ENCODE measurements around the gene APOBEC3H.

DNA sequence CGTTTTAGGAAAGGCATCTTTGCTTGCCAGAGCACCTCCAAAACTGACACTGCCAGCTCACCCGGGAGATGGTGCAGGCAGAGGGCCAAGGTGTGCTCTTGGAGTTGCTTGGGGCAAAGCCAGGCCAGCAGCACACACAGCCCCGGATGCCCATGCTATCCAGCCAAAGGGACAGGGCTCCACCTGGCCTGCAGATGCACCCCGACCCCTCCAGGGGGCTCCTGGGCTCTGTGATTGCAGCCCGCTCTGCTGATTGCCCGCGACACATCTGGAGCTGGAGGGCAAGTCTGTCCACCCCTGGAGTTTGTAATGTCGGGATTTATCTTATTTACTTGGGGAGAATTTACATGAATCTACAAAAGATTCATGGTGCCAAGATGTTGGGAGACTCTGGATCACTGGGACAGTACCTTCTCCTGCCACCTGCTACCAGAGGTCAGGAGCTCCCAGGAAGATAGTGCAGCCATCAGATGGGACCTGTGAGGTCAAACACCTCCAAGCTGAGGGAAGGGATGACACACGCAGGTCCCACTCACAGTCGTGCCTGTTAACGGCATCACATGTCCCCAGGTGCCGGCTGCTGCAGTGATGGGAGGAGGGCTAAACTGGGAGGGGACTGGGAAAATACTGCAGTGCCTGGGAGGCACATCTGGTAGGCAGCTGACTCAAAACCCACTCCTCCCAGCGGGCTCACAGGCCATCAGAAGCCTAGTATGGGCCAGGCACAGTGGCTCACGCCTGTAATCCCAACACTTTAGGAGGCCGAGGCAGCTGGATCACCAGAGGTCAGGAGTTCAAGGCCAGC, 38.2 kb downstream of the APOBEC3H start:
- TF ChIP-seq, protein P1, sequence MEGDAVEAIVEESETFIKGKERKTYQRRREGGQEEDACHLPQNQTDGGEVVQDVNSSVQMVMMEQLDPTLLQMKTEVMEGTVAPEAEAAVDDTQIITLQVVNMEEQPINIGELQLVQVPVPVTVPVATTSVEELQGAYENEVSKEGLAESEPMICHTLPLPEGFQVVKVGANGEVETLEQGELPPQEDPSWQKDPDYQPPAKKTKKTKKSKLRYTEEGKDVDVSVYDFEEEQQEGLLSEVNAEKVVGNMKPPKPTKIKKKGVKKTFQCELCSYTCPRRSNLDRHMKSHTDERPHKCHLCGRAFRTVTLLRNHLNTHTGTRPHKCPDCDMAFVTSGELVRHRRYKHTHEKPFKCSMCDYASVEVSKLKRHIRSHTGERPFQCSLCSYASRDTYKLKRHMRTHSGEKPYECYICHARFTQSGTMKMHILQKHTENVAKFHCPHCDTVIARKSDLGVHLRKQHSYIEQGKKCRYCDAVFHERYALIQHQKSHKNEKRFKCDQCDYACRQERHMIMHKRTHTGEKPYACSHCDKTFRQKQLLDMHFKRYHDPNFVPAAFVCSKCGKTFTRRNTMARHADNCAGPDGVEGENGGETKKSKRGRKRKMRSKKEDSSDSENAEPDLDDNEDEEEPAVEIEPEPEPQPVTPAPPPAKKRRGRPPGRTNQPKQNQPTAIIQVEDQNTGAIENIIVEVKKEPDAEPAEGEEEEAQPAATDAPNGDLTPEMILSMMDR (IDR thresholded peaks at IDR 0.05; ENCODE audit: extremely low read depth in 1 of 2, insufficient read depth in 1 of 2, low read depth in 1 of 2, low read length in 2 of 2) = peak; percentile 70 to 81
- TF ChIP-seq JUN (IDR thresholded peaks at IDR 0.05; ENCODE audit: borderline replicate concordance, insufficient read depth, insufficient read length, low read depth) (no peak), GATA2 (IDR thresholded peaks at IDR 0.05; ENCODE audit: insufficient read depth, insufficient read length, low read depth, low read length) (no peak), FOS (IDR thresholded peaks at IDR 0.05; ENCODE audit: borderline replicate concordance, insufficient read depth, low read length) (no peak), POLR2AphosphoS5 (IDR thresholded peaks at IDR 0.05; ENCODE audit: insufficient read depth, low read depth, low read length) (no peak)
- TF ChIP-seq, protein P2, sequence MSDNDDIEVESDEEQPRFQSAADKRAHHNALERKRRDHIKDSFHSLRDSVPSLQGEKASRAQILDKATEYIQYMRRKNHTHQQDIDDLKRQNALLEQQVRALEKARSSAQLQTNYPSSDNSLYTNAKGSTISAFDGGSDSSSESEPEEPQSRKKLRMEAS (IDR thresholded peaks at IDR 0.05; ENCODE audit: insufficient read depth, insufficient read length) = no peak
